Fibroblast of pulmonary artery (primary cell): ENCODE measurements around the gene WNT7B.

Experiments used
- DNase-seq: peaks from one replicate; pipeline ENCODE4 v3.0.0-alpha.2; 2010; ENCODE audit warnings: low read depth
- H3K4me3 ChIP-seq: replicated peaks from 2 replicates; pipeline ENCODE4 v1.5.1; 2011; ENCODE audit warnings: low read depth, mild to moderate bottlenecking, control low read depth, low read length, moderate library complexity
- CTCF ChIP-seq: IDR thresholded peaks from 2 replicates; pipeline ENCODE4 v1.5.1; 2011; ENCODE audit warnings: mild to moderate bottlenecking, control low read depth, low read length, inconsistent platforms; ENCODE audit errors: missing control alignments

The WNT7B gene

DNA sequence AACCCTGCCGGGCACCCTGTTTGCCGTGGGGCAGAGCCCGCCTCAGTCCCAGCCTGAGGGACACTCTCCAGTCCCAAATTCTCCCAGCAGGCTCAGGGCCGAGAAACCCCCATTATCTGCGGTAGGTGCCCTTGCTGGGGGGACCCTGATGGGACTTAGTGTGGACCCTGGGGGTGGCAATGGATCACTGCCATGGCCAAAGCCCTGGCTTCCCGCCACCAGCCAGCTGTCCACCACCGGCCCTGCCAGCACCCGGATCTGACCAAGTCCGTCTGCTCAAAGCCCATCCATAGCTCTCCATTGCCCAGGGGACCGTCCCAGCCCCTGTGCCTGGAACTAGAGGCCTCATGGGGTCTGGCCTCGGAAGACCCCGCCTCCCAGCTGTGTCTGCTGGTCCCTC, 24.4 kb downstream of the WNT7B start:
- DNase-seq = no peak
- TF ChIP-seq CTCF = no peak

GRCh38 chr22:45952151-45952550, 24.8 kb downstream of the WNT7B start:
- H3K4me3 ChIP-seq = no peak overlapping the region
- no peak for TF ChIP-seq CTCF
- no peak for DNase-seq

More for the DNA sequence above, 24.4 kb downstream of the WNT7B start:
- no peak overlapping the region for H3K4me3 ChIP-seq

DNA sequence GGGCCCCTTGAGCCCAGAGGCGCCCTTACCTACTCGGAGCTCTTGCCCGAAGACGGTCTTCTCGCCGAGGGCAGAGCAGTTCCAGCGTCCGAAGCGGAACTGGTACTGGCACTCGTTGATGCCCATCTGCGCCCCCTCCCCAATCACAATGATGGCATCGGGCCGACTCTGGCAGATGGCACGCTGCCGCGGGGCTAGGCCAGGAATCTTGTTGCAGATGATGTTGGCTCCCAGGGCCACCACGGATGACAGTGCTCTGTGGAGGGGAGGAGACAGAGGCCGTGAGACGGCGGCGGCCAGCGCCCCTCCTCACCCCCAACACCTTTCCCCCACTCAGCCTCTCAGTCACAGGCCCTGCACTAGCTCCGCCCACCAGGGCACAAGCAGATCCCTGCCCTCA, 27.1 kb downstream of the WNT7B start:
- no peak for DNase-seq
- H3K4me3 ChIP-seq = no peak overlapping the region
- TF ChIP-seq CTCF = no peak

DNA sequence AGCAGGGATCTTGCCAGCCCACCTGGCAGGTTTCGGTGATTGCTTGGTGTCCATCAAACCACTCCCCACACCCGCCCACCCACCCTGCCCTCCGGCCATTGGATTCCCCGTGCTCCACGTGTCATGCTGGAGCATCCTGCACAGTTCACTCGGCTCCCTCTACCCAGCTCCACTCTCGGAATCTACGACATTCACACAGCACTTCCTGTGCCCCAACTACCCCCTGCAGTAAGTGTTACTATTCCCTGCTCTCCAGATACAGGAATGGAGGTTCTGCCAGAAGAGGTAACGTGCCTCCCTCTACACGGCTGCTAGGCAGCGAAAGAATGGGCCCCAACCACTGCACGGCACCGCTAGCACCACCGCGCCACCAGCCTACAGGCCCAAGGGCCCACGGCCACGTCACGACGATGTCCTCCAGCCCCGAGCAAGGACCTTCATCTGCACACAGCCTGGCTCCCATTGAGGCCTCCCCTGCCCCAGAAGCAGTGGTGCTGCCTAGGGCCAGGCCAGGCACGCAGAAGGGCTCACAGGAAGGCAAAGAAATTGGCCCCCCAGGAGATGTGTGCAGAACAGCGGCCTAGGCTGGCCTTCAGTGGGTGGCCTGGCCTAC, 27.6 kb downstream of the WNT7B start:
- TF ChIP-seq CTCF = no peak
- H3K4me3 ChIP-seq = no peak overlapping the region
- DNase-seq = no peak

- no peak overlapping the region for H3K4me3 ChIP-seq
- DNase-seq = no peak
- no peak for TF ChIP-seq CTCF
Observed at GRCh38 chr22:45948081-45948648, 28.8 kb downstream of the WNT7B start.

DNA sequence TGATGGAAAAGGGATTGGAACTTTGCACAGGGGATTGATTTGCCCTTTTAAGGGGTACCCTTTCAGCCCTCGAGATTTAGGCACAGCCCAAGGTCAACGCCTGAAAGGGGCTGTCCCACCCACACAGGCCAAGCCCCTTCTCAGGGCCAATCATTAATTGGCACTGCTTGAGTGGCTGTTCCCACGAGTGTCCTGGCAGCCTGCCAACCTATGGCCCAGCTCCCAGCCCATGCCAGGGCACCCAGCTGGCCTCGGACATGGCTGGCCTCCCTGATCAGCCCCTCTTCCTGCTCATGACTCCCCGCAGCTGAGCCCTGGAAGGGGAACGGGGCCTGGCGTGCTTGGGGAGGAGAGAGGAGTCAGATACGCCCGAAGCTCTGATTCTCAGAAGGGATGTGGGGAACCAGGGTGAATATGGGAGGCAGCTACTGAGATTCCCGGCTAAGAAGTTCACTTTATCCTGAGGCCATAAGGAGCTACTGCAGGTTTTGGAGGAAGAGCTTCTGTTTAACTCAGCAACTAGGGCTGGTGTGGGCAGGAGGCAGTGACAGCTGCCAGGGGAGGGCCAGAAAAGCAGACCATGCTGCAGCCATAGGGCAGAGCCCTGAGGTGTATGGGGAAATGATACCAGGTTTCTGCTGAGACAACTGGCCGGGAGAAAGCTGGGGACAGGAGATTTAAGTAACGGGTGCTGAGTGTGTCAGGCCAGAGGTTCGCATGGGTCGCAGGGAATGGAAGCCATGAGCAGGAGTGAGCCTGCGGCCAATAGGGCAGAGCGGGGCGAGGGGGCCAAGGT, 30.0 kb downstream of the WNT7B start:
- no peak for DNase-seq
- H3K4me3 ChIP-seq = no peak overlapping the region
- no peak for TF ChIP-seq CTCF

GRCh38 chr22:45945621-45946106, 31.3 kb downstream of the WNT7B start:
- no peak for TF ChIP-seq CTCF
- no peak for DNase-seq
- no peak overlapping the region for H3K4me3 ChIP-seq
